GM23338 (cell line): ENCODE measurements around the gene ITGA1.

Experiments used
- CREB1 ChIP-seq: fragments of 250-450 bp; sonication (Bioruptor Pico); IDR thresholded peaks from 2 replicates; pipeline ENCODE4 v1.5.0; 2020; ENCODE audit warnings: low read depth, mild to moderate bottlenecking, moderate library complexity
- EZH2 ChIP-seq: fragments of 200-600 bp; sonication (generic); IDR thresholded peaks from one replicate; pipeline ENCODE4 v1.8.0; 2017; ENCODE audit warnings: antibody characterized with exemption, mild to moderate bottlenecking, low read depth; ENCODE audit not compliant: unreplicated experiment
- EZH2phosphoT487 ChIP-seq: fragments of 200-600 bp; sonication (generic); IDR thresholded peaks from one replicate; pipeline ENCODE4 v1.8.1; 2018; ENCODE audit warnings: antibody characterized with exemption; ENCODE audit not compliant: unreplicated experiment
- JUNB ChIP-seq: IDR thresholded peaks from one replicate; pipeline ENCODE4 v1.6.1; 2016; ENCODE audit warnings: antibody characterized with exemption; ENCODE audit not compliant: unreplicated experiment
- NANOG ChIP-seq: IDR thresholded peaks from 2 replicates; pipeline ENCODE4 v1.6.1; 2016; ENCODE audit warnings: antibody characterized with exemption, borderline replicate concordance
- POLR2AphosphoS5 ChIP-seq: IDR thresholded peaks from 2 replicates; pipeline ENCODE4 v1.6.1; 2016; ENCODE audit warnings: antibody characterized with exemption, low read depth
- STAT1 ChIP-seq: IDR thresholded peaks from one replicate; pipeline ENCODE4 v1.6.1; 2016; ENCODE audit warnings: antibody characterized with exemption; ENCODE audit not compliant: unreplicated experiment
- ZNF114 ChIP-seq: fragments of 250-450 bp; sonication (Bioruptor Pico); IDR thresholded peaks from 2 replicates; pipeline ENCODE4 v1.5.0; 2020; ENCODE audit warnings: mild to moderate bottlenecking, moderate library complexity
- ZNF331 ChIP-seq: fragments of 250-450 bp; sonication (Bioruptor Pico); IDR thresholded peaks from 2 replicates; pipeline ENCODE4 v1.5.0; 2020; ENCODE audit warnings: low read depth, mild to moderate bottlenecking, moderate library complexity
- TF ChIP-seq, protein P1 (sequence below), 2 experiments: fragments of 200-600 bp in 1 of 2; sonication (generic) in 1 of 2; conservative IDR thresholded peaks; 2 replicates each; pipeline versions ENCODE4 v1.5.1 to v1.6.1; 2016 to 2017; ENCODE audit warnings: antibody characterized with exemption in 2 of 2, low read depth in 2 of 2, mild to moderate bottlenecking in 2 of 2, moderate library complexity in 1 of 2
- TF ChIP-seq, protein P2 (sequence below): IDR thresholded peaks from 2 replicates; pipeline ENCODE4 v1.6.1; 2016; ENCODE audit warnings: antibody characterized with exemption
- TF ChIP-seq, protein P3 (sequence below): IDR thresholded peaks from one replicate; pipeline ENCODE4 v1.6.1; 2018; ENCODE audit warnings: antibody characterized with exemption; ENCODE audit not compliant: unreplicated experiment
- TF ChIP-seq, protein P4 (sequence below): fragments of 250-450 bp; sonication (Bioruptor Pico); IDR thresholded peaks from 2 replicates; pipeline ENCODE4 v1.5.0; 2020; ENCODE audit warnings: mild to moderate bottlenecking, moderate library complexity

DNA sequence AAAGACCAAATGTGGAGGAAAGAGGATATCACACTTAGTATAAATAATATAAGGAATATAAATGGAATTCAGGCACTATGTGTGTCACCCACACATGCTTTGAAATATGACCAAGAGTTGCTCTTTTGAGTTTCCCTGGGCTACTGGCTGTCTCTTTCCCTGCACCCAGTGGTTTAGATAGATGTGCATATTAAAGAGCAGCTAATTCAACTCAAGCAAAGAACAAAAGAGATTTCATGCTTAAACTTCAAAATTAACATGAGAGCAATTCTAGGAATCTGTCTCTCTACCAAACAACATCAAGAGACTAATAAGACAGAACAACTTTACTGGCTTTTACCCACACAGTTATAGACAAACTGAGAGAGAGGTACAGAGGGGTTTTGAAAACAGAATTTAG is 38.0 kb upstream of the ITGA1 start:
- TF ChIP-seq, protein P1, sequence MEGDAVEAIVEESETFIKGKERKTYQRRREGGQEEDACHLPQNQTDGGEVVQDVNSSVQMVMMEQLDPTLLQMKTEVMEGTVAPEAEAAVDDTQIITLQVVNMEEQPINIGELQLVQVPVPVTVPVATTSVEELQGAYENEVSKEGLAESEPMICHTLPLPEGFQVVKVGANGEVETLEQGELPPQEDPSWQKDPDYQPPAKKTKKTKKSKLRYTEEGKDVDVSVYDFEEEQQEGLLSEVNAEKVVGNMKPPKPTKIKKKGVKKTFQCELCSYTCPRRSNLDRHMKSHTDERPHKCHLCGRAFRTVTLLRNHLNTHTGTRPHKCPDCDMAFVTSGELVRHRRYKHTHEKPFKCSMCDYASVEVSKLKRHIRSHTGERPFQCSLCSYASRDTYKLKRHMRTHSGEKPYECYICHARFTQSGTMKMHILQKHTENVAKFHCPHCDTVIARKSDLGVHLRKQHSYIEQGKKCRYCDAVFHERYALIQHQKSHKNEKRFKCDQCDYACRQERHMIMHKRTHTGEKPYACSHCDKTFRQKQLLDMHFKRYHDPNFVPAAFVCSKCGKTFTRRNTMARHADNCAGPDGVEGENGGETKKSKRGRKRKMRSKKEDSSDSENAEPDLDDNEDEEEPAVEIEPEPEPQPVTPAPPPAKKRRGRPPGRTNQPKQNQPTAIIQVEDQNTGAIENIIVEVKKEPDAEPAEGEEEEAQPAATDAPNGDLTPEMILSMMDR (conservative IDR thresholded peaks at IDR 0.05; ENCODE audit: low read depth in 2 of 2): no peak
- TF ChIP-seq POLR2AphosphoS5 (no peak), CREB1 (CRISPR knock-in tag) (no peak), NANOG (no peak), EZH2 (no peak), EZH2phosphoT487 (no peak), JUNB (no peak), ZNF331 (CRISPR knock-in tag) (no peak), ZNF114 (CRISPR knock-in tag) (no peak), STAT1 (no peak)
- TF ChIP-seq, protein P2, sequence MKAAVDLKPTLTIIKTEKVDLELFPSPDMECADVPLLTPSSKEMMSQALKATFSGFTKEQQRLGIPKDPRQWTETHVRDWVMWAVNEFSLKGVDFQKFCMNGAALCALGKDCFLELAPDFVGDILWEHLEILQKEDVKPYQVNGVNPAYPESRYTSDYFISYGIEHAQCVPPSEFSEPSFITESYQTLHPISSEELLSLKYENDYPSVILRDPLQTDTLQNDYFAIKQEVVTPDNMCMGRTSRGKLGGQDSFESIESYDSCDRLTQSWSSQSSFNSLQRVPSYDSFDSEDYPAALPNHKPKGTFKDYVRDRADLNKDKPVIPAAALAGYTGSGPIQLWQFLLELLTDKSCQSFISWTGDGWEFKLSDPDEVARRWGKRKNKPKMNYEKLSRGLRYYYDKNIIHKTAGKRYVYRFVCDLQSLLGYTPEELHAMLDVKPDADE: no peak
- TF ChIP-seq, protein P3, sequence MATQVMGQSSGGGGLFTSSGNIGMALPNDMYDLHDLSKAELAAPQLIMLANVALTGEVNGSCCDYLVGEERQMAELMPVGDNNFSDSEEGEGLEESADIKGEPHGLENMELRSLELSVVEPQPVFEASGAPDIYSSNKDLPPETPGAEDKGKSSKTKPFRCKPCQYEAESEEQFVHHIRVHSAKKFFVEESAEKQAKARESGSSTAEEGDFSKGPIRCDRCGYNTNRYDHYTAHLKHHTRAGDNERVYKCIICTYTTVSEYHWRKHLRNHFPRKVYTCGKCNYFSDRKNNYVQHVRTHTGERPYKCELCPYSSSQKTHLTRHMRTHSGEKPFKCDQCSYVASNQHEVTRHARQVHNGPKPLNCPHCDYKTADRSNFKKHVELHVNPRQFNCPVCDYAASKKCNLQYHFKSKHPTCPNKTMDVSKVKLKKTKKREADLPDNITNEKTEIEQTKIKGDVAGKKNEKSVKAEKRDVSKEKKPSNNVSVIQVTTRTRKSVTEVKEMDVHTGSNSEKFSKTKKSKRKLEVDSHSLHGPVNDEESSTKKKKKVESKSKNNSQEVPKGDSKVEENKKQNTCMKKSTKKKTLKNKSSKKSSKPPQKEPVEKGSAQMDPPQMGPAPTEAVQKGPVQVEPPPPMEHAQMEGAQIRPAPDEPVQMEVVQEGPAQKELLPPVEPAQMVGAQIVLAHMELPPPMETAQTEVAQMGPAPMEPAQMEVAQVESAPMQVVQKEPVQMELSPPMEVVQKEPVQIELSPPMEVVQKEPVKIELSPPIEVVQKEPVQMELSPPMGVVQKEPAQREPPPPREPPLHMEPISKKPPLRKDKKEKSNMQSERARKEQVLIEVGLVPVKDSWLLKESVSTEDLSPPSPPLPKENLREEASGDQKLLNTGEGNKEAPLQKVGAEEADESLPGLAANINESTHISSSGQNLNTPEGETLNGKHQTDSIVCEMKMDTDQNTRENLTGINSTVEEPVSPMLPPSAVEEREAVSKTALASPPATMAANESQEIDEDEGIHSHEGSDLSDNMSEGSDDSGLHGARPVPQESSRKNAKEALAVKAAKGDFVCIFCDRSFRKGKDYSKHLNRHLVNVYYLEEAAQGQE: no peak
- TF ChIP-seq, protein P4, sequence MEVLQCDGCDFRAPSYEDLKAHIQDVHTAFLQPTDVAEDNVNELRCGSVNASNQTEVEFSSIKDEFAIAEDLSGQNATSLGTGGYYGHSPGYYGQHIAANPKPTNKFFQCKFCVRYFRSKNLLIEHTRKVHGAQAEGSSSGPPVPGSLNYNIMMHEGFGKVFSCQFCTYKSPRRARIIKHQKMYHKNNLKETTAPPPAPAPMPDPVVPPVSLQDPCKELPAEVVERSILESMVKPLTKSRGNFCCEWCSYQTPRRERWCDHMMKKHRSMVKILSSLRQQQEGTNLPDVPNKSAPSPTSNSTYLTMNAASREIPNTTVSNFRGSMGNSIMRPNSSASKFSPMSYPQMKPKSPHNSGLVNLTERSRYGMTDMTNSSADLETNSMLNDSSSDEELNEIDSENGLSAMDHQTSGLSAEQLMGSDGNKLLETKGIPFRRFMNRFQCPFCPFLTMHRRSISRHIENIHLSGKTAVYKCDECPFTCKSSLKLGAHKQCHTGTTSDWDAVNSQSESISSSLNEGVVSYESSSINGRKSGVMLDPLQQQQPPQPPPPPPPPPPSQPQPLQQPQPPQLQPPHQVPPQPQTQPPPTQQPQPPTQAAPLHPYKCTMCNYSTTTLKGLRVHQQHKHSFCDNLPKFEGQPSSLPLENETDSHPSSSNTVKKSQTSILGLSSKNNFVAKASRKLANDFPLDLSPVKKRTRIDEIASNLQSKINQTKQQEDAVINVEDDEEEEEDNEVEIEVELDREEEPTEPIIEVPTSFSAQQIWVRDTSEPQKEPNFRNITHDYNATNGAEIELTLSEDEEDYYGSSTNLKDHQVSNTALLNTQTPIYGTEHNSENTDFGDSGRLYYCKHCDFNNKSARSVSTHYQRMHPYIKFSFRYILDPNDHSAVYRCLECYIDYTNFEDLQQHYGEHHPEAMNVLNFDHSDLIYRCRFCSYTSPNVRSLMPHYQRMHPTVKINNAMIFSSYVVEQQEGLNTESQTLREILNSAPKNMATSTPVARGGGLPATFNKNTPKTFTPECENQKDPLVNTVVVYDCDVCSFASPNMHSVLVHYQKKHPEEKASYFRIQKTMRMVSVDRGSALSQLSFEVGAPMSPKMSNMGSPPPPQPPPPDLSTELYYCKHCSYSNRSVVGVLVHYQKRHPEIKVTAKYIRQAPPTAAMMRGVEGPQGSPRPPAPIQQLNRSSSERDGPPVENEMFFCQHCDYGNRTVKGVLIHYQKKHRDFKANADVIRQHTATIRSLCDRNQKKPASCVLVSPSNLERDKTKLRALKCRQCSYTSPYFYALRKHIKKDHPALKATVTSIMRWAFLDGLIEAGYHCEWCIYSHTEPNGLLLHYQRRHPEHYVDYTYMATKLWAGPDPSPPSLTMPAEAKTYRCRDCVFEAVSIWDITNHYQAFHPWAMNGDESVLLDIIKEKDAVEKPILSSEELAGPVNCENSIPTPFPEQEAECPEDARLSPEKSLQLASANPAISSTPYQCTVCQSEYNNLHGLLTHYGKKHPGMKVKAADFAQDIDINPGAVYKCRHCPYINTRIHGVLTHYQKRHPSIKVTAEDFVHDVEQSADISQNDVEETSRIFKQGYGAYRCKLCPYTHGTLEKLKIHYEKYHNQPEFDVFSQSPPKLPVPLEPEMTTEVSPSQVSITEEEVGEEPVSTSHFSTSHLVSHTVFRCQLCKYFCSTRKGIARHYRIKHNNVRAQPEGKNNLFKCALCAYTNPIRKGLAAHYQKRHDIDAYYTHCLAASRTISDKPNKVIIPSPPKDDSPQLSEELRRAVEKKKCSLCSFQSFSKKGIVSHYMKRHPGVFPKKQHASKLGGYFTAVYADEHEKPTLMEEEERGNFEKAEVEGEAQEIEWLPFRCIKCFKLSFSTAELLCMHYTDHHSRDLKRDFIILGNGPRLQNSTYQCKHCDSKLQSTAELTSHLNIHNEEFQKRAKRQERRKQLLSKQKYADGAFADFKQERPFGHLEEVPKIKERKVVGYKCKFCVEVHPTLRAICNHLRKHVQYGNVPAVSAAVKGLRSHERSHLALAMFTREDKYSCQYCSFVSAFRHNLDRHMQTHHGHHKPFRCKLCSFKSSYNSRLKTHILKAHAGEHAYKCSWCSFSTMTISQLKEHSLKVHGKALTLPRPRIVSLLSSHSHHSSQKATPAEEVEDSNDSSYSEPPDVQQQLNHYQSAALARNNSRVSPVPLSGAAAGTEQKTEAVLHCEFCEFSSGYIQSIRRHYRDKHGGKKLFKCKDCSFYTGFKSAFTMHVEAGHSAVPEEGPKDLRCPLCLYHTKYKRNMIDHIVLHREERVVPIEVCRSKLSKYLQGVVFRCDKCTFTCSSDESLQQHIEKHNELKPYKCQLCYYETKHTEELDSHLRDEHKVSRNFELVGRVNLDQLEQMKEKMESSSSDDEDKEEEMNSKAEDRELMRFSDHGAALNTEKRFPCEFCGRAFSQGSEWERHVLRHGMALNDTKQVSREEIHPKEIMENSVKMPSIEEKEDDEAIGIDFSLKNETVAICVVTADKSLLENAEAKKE (CRISPR knock-in tag): no peak
